ENCODE data around the gene SCMH1.

The SCMH1 gene

DNA sequence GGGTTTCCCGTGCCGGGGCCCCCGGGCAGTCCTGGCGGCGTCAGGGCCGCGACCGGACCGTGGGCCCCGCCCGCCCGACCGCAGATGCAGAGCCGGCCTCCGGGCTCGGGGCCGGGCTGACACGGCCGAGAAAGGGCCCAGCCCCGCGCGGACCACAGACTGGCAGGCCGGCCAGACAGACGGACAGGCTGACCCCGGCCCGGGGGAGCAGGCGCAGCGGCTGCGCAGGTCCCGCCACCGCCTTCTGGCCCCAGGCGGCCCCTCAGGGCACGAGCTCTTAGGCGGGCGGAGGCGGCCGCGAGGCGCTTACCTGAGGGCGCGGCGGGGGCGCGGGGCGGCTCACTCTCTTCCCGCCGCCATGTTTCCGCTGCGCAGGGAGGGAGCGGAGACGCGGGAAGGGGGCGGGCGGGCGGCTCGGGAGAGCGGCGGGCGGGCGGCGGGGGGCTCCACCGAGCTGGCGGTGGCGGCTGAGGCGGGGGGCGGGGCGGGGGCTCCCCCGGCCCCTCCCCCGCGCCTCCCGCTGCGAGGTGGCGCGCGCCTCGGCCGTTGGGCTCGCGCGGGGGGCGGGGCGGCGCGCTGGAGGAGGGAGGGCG is at the start of gene SCMH1:
Gene SCMH1, minus strand, starts transcription at position 558 of the 593 bp plus-strand sequence. CDS start 56,173 bp downstream, outside the sequence.
- peak in 1 of 2 donors; percentile 15 for DNase-seq (ENCODE audit: low read depth in 1 of 2, low spot score in 1 of 2)

- DNase-seq (ENCODE audit: low read depth in 1 of 2, low spot score in 1 of 2) = no peak
Measured at GRCh38 chr1:41291195-41291594, 49.1 kb upstream of the SCMH1 start.

GRCh38 chr1:41289196-41289595 is 47.1 kb upstream of the SCMH1 start:
- DNase-seq (ENCODE audit: low read depth in 1 of 2, low spot score in 1 of 2) = no peak

- DNase-seq (ENCODE audit: low read depth in 1 of 2, low spot score in 1 of 2) = no peak
Measured at GRCh38 chr1:41286992-41287391, 44.9 kb upstream of the SCMH1 start.

DNA sequence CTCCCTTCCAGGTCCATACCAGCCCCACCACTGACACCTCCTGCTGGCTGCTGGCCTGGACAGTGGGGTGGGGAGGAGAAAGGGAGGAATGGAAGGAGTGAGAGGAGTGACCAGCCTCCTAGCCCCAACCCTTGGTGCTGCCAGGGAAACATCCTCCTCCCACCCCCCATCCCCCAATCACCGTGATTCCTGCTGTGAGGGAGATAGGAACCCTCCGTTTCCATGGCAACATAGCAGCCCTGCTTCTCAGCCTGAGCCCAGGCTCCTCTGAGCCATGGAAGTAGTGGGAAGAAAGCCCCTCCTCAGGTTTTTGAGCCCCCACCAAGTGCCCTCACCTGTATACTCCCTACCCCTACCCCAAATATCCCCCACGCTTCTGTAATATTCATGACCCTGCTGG is 44.4 kb upstream of the SCMH1 start:
- no peak for DNase-seq (ENCODE audit: low read depth in 1 of 2, low spot score in 1 of 2)

DNA sequence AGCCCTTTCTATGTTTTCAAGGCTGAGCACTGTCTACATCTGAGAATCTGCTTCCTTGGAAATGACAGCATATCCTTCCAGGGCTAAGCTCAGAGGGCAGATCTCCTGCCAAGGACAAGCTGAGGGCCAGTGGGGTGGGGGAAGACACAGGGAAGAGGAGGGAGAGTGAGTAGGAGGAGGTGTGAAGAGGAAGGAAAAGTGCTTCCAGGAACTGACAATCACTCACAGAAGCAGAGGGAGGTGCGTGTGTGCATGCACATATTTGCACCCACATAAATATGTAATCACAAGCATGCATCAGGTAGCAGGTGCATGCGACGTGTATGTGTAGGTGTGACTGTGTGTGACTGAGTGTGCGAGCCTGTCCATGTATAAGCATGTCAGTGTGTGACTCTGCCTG is 43.7 kb upstream of the SCMH1 start:
- DNase-seq (ENCODE audit: low read depth in 1 of 2, low spot score in 1 of 2) = no peak

DNA sequence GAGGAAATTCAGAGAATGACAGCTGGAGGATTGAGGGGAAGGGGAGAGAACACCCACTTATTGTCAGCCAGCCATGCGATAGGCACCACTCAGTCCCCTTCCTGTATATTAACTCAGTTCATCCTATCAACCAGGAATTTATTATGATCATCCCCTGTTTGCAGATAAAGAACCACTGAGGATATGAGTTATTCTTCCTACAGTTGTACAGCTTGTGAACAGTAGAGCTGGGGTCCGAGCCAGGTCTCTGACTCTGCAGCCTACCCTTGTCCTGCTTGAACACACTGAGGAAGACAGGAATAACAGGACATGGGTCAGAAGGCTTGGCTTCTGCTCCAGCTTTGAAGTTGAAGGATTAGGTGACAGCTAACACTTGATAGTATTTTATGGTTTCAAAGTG is 42.0 kb upstream of the SCMH1 start:
- DNase-seq (ENCODE audit: low read depth in 1 of 2, low spot score in 1 of 2) = no peak

- no peak for DNase-seq (ENCODE audit: low read depth in 1 of 2, low spot score in 1 of 2)
Measured at GRCh38 chr1:41282679-41283317, 40.7 kb upstream of the SCMH1 start.

DNA sequence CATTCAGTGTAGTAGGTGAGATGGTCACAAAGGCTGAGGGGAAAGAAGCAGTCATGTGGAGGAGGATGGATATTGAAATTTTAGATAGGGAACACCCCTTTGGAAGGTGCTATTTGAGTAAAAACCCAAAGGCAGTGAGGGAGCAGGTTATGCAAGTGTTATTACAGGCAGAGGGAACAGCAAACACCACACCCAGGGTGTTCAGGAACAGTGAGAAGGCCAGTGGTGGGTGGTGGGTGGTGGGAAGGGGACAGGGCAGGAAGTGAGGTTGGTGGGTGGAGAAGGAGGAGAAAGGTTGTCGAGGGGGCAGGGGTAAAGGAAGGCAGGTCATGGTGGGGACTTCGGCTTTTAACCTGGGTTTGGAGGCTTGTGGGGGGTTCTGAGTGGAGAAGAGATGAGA is 39.2 kb upstream of the SCMH1 start:
- DNase-seq (ENCODE audit: low read depth in 1 of 2, low spot score in 1 of 2) = no peak

- no peak for DNase-seq (ENCODE audit: low read depth in 1 of 2, low spot score in 1 of 2)
Measured at GRCh38 chr1:41280202-41281032, 38.3 kb upstream of the SCMH1 start.

GRCh38 chr1:41278076-41278475 is 36.0 kb upstream of the SCMH1 start:
- DNase-seq (ENCODE audit: low read depth in 1 of 2, low spot score in 1 of 2) = no peak

GRCh38 chr1:41277371-41277975 is 35.4 kb upstream of the SCMH1 start:
- DNase-seq (ENCODE audit: low read depth in 1 of 2, low spot score in 1 of 2) = no peak

DNA sequence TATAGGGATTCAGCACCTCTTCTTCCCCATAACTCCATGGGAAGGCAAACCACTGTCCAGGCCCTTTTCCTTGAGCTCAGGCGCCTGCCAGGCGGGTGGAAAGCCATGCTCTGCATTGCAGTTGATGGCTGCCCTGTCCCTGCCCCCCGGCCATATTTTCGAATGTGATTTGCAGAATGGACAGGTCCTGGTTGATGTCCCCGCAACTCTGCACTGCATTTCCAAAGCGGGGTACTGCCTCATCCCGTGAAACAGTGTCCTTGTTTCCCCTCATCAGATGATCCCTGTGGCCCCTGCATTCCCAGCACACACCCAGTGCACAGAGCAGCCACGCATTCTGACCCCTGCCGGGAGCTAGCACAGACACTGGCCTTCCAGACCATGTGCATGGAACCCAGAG is 33.7 kb upstream of the SCMH1 start:
- no peak for DNase-seq (ENCODE audit: low read depth in 1 of 2, low spot score in 1 of 2)

- DNase-seq (ENCODE audit: low read depth in 1 of 2, low spot score in 1 of 2) = no peak
Measured at GRCh38 chr1:41274752-41275545, 32.8 kb upstream of the SCMH1 start.

GRCh38 chr1:41272601-41273000 is 30.5 kb upstream of the SCMH1 start:
- no peak for DNase-seq (ENCODE audit: low read depth in 1 of 2, low spot score in 1 of 2)

- peak; percentile 53 to 61 for DNase-seq (ENCODE audit: low read depth in 1 of 2, low spot score in 1 of 2)
Measured at GRCh38 chr1:41268154-41268770, 26.2 kb upstream of the SCMH1 start.

GRCh38 chr1:41261926-41262618 is 20.0 kb upstream of the SCMH1 start:
- no peak for DNase-seq (ENCODE audit: low read depth in 1 of 2, low spot score in 1 of 2)

DNA sequence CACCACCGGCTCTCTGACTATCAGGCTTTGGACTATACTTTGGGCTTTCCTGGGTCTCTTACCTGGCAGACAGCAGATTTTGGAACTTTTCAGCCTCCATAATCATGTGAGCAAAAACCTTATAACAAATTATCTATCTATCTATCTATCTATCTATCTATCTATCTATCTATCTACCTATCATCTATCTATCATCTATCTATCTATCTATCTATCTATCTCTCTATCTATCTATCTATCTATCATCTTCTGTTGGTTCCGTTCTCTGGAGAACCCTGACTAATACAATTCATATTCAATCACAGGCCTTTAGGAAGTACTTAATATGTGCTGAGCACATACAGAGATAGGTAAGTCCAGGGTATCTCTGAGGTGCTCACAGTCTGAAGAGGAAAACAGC is 18.7 kb upstream of the SCMH1 start:
- no peak for DNase-seq (ENCODE audit: low read depth in 1 of 2, low spot score in 1 of 2)

DNA sequence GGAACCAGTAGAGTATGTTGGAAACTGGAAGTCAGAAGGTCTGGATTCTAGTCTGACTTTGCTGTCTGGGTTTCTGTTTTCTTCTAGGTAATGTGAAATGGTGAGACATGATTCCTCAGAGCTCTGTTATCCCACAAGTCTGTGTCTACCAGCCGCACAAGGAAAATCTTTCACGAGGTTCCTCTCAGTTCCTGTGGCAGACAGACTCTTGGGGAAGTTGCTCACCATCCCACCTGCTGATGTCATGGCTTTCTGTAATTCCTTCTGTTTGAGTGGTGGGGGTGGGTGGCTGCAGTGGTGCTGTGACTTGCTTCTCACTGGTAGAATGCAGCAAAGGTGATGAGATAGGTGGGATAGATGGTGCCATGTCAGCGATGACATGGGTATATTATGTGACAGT is 17.1 kb upstream of the SCMH1 start:
- no peak for DNase-seq (ENCODE audit: low read depth in 1 of 2, low spot score in 1 of 2)

- no peak for DNase-seq (ENCODE audit: low read depth in 1 of 2, low spot score in 1 of 2)
Measured at GRCh38 chr1:41255978-41256377, 13.9 kb upstream of the SCMH1 start.

Measured in activated CD4-positive, alpha-beta T cell treated with anti-CD3 and anti-CD28 coated beads, Interleukin-2, amount 50 U/mL, for 24 hours (primary cell).